ENCODE results near the gene INHBA. TPM values are rescaled to one million over a fixed set of nuclear protein-coding genes. Genes with fewer than 3 reads are reported as not detected.

Gene INHBA
- total RNA-seq (2022; extraction: Qiagen RNA extraction; ENCODE audit: low read depth) = 0.11 to 0.73 TPM (median 0.52 TPM) in 5 replicates

DNA sequence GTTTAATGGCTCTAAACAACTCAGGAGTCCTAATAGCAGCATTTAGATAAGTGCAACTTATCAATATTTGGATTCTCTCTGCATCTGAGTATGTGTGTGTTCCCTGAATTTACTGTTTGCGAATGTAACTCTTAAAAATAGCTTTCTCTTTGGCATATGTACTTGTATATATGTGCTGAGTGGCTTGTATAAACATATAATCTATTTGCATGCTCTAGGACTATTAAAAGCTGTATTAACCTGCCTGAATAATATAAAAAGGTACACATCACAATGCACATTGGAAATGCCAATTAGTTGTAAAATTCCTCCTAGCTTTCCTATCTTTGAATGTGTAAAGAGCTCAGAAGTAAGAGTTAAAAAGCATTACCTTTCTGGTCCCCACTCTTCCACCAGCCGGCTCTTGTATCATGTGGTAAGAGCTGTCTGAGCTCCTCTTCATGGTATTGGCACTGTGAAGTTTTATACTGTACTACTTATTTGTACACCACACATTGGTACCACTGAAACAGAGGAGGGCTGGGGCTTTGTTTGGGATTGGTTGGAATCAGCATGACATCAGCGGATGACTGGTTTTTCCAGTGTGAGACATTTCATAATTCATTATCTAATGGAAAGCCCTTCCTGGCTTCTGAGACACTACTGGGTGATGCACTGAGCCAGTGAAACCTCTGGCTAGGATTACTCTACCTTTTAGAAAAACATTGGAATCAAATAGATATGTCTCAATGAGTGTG is at the start of gene INHBA:
Gene INHBA (minus strand): TSS at position 456 of the 737 bp plus-strand sequence. CDS start 2,716 bp downstream, outside the sequence.

